GM19099 (cell line): ENCODE data around the gene SLC39A10.

Source experiments
- POLR2A ChIP-seq: IDR thresholded peaks from 3 replicates; pipeline ENCODE4 v1.6.1; 2011; ENCODE audit warnings: low read depth; ENCODE audit not compliant: insufficient read length; ENCODE audit errors: extremely low read depth

The SLC39A10 gene

GRCh38 chr2:195722075-195722474 is 65.0 kb downstream of the SLC39A10 start:
- no peak for TF ChIP-seq POLR2A

- no peak for TF ChIP-seq POLR2A
Observed at GRCh38 chr2:195727106-195727505, 70.1 kb downstream of the SLC39A10 start.

- no peak for TF ChIP-seq POLR2A
Observed at GRCh38 chr2:195730912-195731311, 73.9 kb downstream of the SLC39A10 start.

- no peak for TF ChIP-seq POLR2A
Observed at GRCh38 chr2:195732574-195732973, 75.5 kb downstream of the SLC39A10 start.

GRCh38 chr2:195733831-195734230 is 76.8 kb downstream of the SLC39A10 start:
- no peak for TF ChIP-seq POLR2A

- no peak for TF ChIP-seq POLR2A
Observed at GRCh38 chr2:195734395-195734794, 77.4 kb downstream of the SLC39A10 start.

- TF ChIP-seq POLR2A: no peak
Observed at GRCh38 chr2:195734931-195735330, 77.9 kb downstream of the SLC39A10 start.

- TF ChIP-seq POLR2A: no peak
Observed at GRCh38 chr2:195735347-195735746, 78.3 kb downstream of the SLC39A10 start.

- TF ChIP-seq POLR2A: no peak
Observed at GRCh38 chr2:195737511-195738325, 80.7 kb downstream of the SLC39A10 start.

GRCh38 chr2:195741191-195741590 is 84.2 kb downstream of the SLC39A10 start:
- no peak for TF ChIP-seq POLR2A

- TF ChIP-seq POLR2A: no peak
Observed at GRCh38 chr2:195756218-195756942, 99.4 kb downstream of the SLC39A10 start.

- TF ChIP-seq POLR2A: no peak
Observed at GRCh38 chr2:195758846-195759245, 101.8 kb downstream of the SLC39A10 start.

GRCh38 chr2:195759877-195760276 is 102.9 kb downstream of the SLC39A10 start:
- no peak for TF ChIP-seq POLR2A

- no peak for TF ChIP-seq POLR2A
Observed at GRCh38 chr2:195763866-195764265, 106.8 kb downstream of the SLC39A10 start.

- no peak for TF ChIP-seq POLR2A
Observed at GRCh38 chr2:195766691-195767090, 109.7 kb downstream of the SLC39A10 start.

GRCh38 chr2:195768431-195768830 is 111.4 kb downstream of the SLC39A10 start:
- no peak for TF ChIP-seq POLR2A
